NCI-H1694 (cell line): ENCODE data around the gene NPBWR2.

Source experiments
- DNase-seq: peaks from one replicate; lab custom pipeline; 2025; lab: John Stamatoyannopoulos, UW

The NPBWR2 gene

DNA sequence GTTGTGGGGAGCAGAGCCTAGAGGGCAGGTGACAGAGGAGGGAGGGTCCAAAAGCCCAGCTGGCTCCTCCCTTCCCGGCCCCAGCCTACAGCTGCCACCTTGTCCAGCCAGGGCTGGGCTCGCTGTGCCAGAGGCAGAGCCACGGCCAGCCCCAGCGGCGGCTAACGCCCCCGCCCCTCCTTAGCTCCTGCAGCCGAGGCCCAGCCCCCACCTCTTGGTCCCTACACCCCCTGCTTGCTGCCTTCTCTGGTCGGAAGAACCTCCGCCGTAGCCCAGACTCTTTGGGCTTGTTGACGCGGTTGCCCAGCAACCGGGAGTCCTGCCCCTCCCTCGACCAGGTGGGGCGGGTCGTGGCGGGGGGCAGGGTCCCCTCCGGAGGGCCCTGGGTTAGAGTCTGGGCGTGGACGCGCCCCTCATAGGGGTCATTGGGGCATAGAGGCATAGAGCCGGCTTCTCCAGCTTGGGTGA lies 22.6 kb downstream of the NPBWR2 start:
- no peak for DNase-seq

GRCh38 chr20:64083804-64084684 lies 23.3 kb downstream of the NPBWR2 start, which contains the start of gene LKAAEAR1:
Gene LKAAEAR1, minus strand, starts transcription at chr20:64084398. Its CDS starts 179 bp downstream, at chr20:64084219.
- no peak for DNase-seq

GRCh38 chr20:64083378-64083803 lies 24.0 kb downstream of the NPBWR2 start:
- peak; percentile 38 for DNase-seq

GRCh38 chr20:64082820-64083377 lies 24.5 kb downstream of the NPBWR2 start:
- DNase-seq: no peak

DNA sequence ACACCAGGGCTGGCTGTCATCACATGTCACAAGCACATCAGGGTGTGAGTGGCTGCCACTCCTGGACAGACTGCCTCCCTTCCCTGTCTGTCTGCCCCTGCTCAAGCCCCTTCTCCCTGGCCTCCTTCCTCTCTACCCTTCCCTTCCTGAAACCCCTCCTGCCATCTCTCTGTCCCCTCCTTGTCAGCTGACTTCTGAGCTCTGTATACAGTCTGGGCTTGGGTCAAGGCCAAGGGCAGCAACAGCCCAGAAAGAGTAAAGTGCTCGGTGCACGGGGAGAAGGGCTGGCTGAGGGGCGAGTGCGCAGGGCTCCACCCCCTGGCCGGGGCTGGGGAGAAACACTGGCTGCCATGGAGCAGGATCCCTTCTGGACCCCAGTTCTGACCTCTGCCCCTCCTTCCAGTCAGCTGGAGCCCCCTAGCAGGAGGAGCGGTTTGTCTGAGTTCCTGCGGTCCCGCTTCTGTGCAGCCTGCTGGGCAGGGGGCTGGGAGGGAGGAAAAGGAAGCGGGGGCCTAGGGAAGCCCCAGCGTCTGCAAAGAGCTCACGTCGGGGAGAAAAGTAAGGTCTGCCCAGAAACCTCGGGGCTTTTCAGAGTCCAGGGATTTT lies 25.1 kb downstream of the NPBWR2 start:
- DNase-seq: no peak

GRCh38 chr20:64081624-64081964 lies 25.8 kb downstream of the NPBWR2 start:
- DNase-seq: no peak

- no peak for DNase-seq
Measured at GRCh38 chr20:64080813-64081623, 26.3 kb downstream of the NPBWR2 start.

DNA sequence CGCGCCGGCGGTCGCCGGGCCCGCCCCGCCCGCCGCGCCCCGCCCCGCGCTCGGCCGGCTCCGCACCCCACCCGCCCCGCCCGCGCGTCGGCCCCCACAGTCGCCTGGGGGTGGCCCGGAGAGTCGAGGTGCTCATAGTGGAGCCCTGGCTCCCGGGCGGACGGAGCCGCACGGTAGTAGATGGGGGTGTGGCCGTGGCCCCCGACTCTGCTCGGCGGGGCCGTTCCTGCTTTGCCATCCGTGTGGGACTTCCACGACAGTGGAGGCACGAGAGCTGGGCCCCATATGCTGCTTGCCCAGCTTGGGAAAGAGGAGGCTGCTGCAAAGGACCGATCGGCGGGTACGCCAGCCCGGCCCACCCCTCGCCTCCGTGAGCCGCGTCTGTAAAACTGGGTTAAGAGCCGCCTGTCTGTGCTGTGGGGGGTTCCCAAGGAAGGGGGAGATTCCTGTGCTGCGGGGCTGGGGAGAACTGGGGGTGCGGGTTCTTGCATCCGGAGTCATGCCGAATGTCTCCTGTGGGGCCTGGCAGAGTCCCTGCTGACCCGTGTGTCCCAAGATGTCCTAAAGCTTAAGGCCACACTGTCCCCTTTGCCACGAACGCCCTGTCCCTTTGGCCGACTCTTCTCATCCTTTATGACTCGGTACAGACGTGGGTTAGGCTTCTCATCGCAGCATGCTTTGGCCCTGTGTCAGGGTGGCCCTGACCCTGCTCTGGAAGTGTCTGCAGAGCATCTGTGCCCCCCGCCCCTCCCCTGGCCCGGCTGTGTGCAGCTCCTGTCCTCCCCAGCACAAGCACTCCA lies 27.2 kb downstream of the NPBWR2 start, which contains the start of gene OPRL1:
TSS of gene OPRL1 (plus strand) at position 70 of the 800 bp plus-strand sequence. CDS start 12,639 bp downstream, outside the sequence.
- no peak for DNase-seq

DNA sequence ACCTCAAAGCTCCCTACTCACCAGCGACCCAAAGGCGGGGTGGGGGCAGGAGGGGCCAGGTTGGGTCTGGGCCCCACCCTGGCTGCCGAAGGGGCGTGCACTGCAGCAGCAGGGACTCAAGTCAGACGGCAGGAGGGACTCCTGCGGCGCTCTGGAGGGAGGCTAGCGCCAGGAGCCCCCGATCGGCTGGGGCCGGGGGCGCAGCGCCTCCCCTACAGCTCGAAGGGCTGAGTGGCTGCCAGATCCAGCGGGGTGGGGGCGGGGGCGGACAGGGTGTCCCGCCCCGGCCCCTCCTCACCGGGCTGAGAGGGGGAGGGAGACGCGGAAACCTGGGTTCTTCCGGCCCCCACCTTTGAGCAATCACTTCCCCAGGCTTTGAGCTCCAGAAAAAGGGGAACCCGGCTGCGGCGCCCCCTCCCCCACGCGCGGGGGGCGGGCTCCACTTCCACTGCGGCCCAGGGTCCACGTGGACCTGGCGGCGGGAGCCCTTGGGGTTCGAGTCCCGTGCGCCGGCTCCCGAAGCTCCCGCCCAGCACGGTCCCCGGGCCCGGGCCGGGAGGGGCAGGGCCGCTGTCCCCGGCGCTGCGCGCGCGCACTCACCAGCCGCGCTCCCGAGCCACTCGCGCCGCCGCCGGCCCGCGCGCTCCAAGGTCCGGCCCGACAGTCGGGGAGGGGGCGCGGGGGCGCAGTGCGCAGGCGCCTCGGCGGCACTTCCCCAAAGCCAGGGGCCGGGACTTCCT lies 27.9 kb downstream of the NPBWR2 start, which contains the start of gene RGS19:
TSS of gene RGS19 (minus strand) at position 246 of the 740 bp plus-strand sequence. CDS start 2,632 bp downstream, outside the sequence.
- peak; percentile 21 for DNase-seq

- no peak for DNase-seq
Measured at GRCh38 chr20:64078934-64079272, 28.5 kb downstream of the NPBWR2 start.

GRCh38 chr20:64077876-64078551 lies 29.4 kb downstream of the NPBWR2 start:
- no peak for DNase-seq

GRCh38 chr20:64077541-64077875 lies 29.9 kb downstream of the NPBWR2 start:
- no peak for DNase-seq

DNA sequence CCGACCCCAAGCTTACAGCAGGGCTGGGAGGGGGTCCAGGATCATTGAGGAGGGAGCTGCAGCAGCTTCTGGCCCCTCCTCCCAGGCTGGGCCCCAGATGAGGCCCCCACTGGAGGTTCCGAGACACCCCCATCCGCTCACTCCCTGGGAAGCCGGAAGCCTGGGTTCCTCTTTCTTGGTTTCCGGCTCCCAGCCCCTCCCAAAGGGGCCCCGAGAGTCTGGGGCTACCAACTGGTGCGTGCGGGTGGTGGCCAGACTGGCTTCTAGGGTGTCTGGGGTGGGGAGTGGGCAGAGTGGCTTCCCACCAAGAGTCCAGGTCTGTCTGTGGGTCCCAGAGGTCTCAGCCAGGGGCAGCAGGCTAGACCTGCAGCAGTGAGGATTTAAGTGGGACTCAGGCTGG lies 30.3 kb downstream of the NPBWR2 start:
- no peak for DNase-seq

DNA sequence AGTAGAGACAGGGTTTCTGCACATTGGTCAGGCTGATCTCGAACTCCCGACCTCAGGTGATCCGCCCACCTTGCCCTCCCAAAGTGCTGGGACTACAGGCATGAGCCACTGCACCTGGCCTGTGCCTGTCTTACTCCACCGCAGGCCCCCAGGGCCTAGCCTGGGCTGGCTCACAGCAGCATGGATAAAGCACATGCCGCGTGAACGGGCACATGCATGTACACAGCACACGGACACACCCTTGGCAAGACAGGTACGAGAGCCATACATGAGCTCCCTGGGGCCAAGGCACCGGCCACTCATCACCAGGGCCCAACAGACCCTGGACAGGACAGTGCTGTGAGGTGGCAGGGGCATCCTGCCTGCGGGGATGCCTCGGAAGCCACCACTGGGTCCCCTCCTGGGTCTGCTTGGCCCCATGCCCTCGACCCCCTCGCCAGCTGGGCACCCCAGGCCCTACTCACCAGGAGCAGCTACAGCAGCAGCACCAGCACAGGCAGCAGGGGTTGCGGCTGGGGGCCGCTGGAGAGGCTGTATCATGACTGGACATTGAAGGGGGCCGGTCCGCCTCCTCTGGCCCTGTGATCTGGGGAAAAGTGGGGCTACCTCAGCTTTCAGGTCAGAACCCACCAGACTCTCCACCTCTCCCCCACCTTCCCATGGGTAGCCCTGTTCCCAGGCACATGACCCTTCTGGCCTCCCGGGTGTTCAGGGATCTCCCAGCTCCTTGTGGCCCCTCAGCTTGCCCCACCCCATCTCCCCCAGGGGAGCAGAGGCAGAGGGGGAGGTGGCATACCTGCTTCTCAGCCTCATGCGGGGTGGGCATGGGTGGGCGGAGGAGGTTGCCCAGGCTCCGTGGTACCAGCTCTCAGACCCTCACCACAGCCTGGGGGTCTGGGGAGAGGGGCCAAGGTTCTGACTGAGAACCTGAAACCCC lies 31.0 kb downstream of the NPBWR2 start:
- DNase-seq: no peak

- no peak for DNase-seq
Measured at GRCh38 chr20:64075556-64075955, 31.8 kb downstream of the NPBWR2 start.

DNA sequence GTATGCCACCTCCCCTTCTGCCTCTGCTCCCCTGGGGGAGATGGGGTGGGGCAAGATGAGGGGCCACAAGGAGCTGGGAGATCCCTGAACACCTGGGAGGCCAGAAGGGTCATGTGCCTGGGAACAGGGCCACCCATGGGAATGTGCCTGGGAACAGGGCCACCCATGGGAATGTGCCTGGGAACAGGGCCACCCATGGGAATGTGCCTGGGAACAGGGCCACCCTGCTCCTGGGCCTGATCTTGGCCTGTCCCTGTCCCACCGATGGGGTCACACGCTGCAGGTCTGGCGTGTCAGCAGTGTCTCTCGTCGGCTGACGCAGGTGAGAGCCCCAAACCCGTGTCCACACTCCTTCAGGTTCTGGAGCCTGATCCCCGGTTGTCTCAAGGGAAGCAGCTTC lies 32.4 kb downstream of the NPBWR2 start:
- no peak for DNase-seq

GRCh38 chr20:64074184-64074789 lies 33.1 kb downstream of the NPBWR2 start:
- DNase-seq: no peak

- no peak for DNase-seq
Measured at GRCh38 chr20:64073476-64074183, 33.7 kb downstream of the NPBWR2 start.
